Measurements from ENCODE around the gene TMC3. TPM values are rescaled to one million over a fixed set of nuclear protein-coding genes. Genes with fewer than 3 reads are reported as not detected.

The TMC3 gene
- total and polyA plus RNA-seq, 4 donors, result 0.02 to 0.13 TPM; not detected in 2

- H3K9me3 ChIP-seq (ENCODE audit: control insufficient read depth in 4 of 4, low read length in 3 of 4), result no peaks in the 10 kb centered on the region
- H3K4me1 ChIP-seq (ENCODE audit: control insufficient read depth in 4 of 4, insufficient read depth in 4 of 4, low read length in 3 of 4), result peaks cover 0 to 7% (median 2%) of the 10 kb centered on the region in 4 donors
- TF ChIP-seq SP1 (IDR thresholded peaks at IDR 0.05) (no peak), RXRA (IDR thresholded peaks at IDR 0.05) (peak; percentile 11 to 45), HNF4G (IDR thresholded peaks at IDR 0.05) (no peak), FOXA2 (IDR thresholded peaks at IDR 0.05) (no peak), ZBTB33 (IDR thresholded peaks at IDR 0.05) (peak; percentile 44), GABPA (IDR thresholded peaks at IDR 0.05 in 1 of 2, conservative IDR thresholded peaks at IDR 0.05 in 1 of 2) (no peak), NR2F2 (IDR thresholded peaks at IDR 0.05) (no peak), JUND (IDR thresholded peaks at IDR 0.05) (no peak), ATF3 (IDR thresholded peaks at IDR 0.05) (peak; percentile 55), TAF1 (conservative IDR thresholded peaks at IDR 0.05) (no peak), REST (IDR thresholded peaks at IDR 0.05) (no peak), YY1 (IDR thresholded peaks at IDR 0.05) (peak; percentile 32), HNF4A (conservative IDR thresholded peaks at IDR 0.05) (peak; percentile 47 to 56)
- WGBS, result 92% methylated on average over 2 of the region's 2 CpGs
- no peaks in the 10 kb centered on the region for H3K27me3 ChIP-seq (ENCODE audit: control insufficient read depth in 4 of 4, insufficient read depth in 4 of 4, low read length in 3 of 4)
- no peak overlapping the region for H3K4me3 ChIP-seq (ENCODE audit: low read depth in 1 of 3, low read length in 3 of 3)
- H3K27ac ChIP-seq (ENCODE audit: low read depth in 1 of 2, low read length in 2 of 2), result peak overlapping the region; percentile 15 to 40
- no peaks in the 10 kb centered on the region for H3K36me3 ChIP-seq (ENCODE audit: control insufficient read depth in 4 of 4, insufficient read depth in 3 of 4, low read depth in 1 of 4, low read length in 3 of 4)
- no peak overlapping the region for H3K9ac ChIP-seq (ENCODE audit: low read depth in 1 of 2, low read length in 2 of 2)
- DNase-seq (ENCODE audit: low spot score), result no peak
Measured at GRCh38 chr15:81391657-81392056, 17.6 kb upstream of the TMC3 start.

GRCh38 chr15:81388436-81388770 is 14.4 kb upstream of the TMC3 start:
- TF ChIP-seq ATF3 (IDR thresholded peaks at IDR 0.05), result no peak
- TF ChIP-seq JUND (IDR thresholded peaks at IDR 0.05), result no peak
- no peak for TF ChIP-seq EGR1 (IDR thresholded peaks at IDR 0.05; ENCODE audit: low read depth in 2 of 2)
- no peak for TF ChIP-seq REST (IDR thresholded peaks at IDR 0.05)
- TF ChIP-seq RAD21 (IDR thresholded peaks at IDR 0.05), result no peak
- TF ChIP-seq HNF4G (IDR thresholded peaks at IDR 0.05), result no peak
- no peak for TF ChIP-seq ZBTB33 (IDR thresholded peaks at IDR 0.05)
- TF ChIP-seq RXRA (IDR thresholded peaks at IDR 0.05), result no peak
- TF ChIP-seq CTCF (IDR thresholded peaks at IDR 0.05; ENCODE audit: low read depth, low read length, missing input control), result no peak
- TF ChIP-seq FOXA1 (IDR thresholded peaks at IDR 0.05), result no peak
- TF ChIP-seq NR2F2 (IDR thresholded peaks at IDR 0.05), result no peak
- TF ChIP-seq SP1 (IDR thresholded peaks at IDR 0.05), result no peak
- no peak for TF ChIP-seq YY1 (IDR thresholded peaks at IDR 0.05)
- TF ChIP-seq GABPA (IDR thresholded peaks at IDR 0.05 in 1 of 2, conservative IDR thresholded peaks at IDR 0.05 in 1 of 2), result no peak
- Histone ChIP-seq H3K4me1 (ENCODE audit: control insufficient read depth in 4 of 4, insufficient read depth in 4 of 4, low read length in 3 of 4) (peaks cover 0 to 29% (median 19%) of the 10 kb centered on the region in 4 donors), H3K9me3 (ENCODE audit: control insufficient read depth in 4 of 4, low read length in 3 of 4) (no peaks in the 10 kb centered on the region), H3K27me3 (ENCODE audit: control insufficient read depth in 4 of 4, insufficient read depth in 4 of 4, low read length in 3 of 4) (no peaks in the 10 kb centered on the region), H3K27ac (ENCODE audit: low read depth in 1 of 2, low read length in 2 of 2) (no peak overlapping the region), H3K4me3 (ENCODE audit: low read depth in 1 of 3, low read length in 3 of 3) (no peak overlapping the region), H3K9ac (ENCODE audit: low read depth in 1 of 2, low read length in 2 of 2) (no peak overlapping the region), H3K36me3 (ENCODE audit: control insufficient read depth in 4 of 4, insufficient read depth in 3 of 4, low read depth in 1 of 4, low read length in 3 of 4) (no peaks in the 10 kb centered on the region)
- 11% methylated on average over 1 of the region's 1 CpG for WGBS
- no peak for DNase-seq (ENCODE audit: low spot score)
